Fibroblast of skin of scalp (primary cell): ENCODE results near the gene ATP5F1C.
"Not testable (repeated sequence)": the region's sequence is repeated elsewhere in the genome, so short reads cannot be mapped to it uniquely, and the experiment has no call there.

Source experiments
- DNase-seq: peaks from one replicate; pipeline ENCODE4 v3.0.0-alpha.2; 2013

The ATP5F1C gene

GRCh38 chr10:7794251-7795026 lies 6.5 kb downstream of the ATP5F1C start:
- DNase-seq, result no peak

GRCh38 chr10:7795605-7796004 lies 7.6 kb downstream of the ATP5F1C start:
- DNase-seq, result no peak

- peak; percentile 90 for DNase-seq
These were observed 9.6 kb downstream of the ATP5F1C start for GRCh38 chr10:7797582-7797981.

- no peak for DNase-seq
These were observed 14.6 kb downstream of the ATP5F1C start for GRCh38 chr10:7802606-7803005.

GRCh38 chr10:7804216-7804615 lies 16.2 kb downstream of the ATP5F1C start:
- DNase-seq, result no peak

GRCh38 chr10:7804741-7805140 lies 16.8 kb downstream of the ATP5F1C start:
- DNase-seq, result no peak

- no peak for DNase-seq
These were observed 20.8 kb downstream of the ATP5F1C start for GRCh38 chr10:7808686-7809267.

- no peak for DNase-seq
These were observed 22.5 kb downstream of the ATP5F1C start for GRCh38 chr10:7810443-7810842.

GRCh38 chr10:7811000-7811399 lies 23.0 kb downstream of the ATP5F1C start:
- DNase-seq, result no peak

- DNase-seq, result not testable (repeated sequence)
These were observed 23.8 kb downstream of the ATP5F1C start for GRCh38 chr10:7811743-7812142.

- DNase-seq, result no peak
These were observed 25.5 kb downstream of the ATP5F1C start for GRCh38 chr10:7813481-7813880.

GRCh38 chr10:7817576-7817975 lies 29.6 kb downstream of the ATP5F1C start:
- DNase-seq, result no peak

GRCh38 chr10:7817984-7818294 lies 30.0 kb downstream of the ATP5F1C start:
- DNase-seq, result no peak

GRCh38 chr10:7818295-7819120 lies 30.5 kb downstream of the ATP5F1C start, which contains the start of gene TAF3:
Gene TAF3 (plus strand): TSS chr10:7818505. CDS start chr10:7818710, 205 bp downstream.
- peak; percentile 87 for DNase-seq

GRCh38 chr10:7819121-7819460 lies 31.1 kb downstream of the ATP5F1C start:
- DNase-seq, result peak; percentile 52

- DNase-seq, result no peak
These were observed 36.3 kb downstream of the ATP5F1C start for GRCh38 chr10:7824251-7824650.

- peak; percentile 40 for DNase-seq
These were observed 39.0 kb downstream of the ATP5F1C start for GRCh38 chr10:7826971-7827370.

- no peak for DNase-seq
These were observed 41.4 kb downstream of the ATP5F1C start for GRCh38 chr10:7829289-7829834.

GRCh38 chr10:7832060-7832459 lies 44.1 kb downstream of the ATP5F1C start:
- DNase-seq, result peak; percentile 33

- no peak for DNase-seq
These were observed 45.2 kb downstream of the ATP5F1C start for GRCh38 chr10:7833210-7833609.

- DNase-seq, result no peak
These were observed 46.3 kb downstream of the ATP5F1C start for GRCh38 chr10:7834262-7834661.

- DNase-seq, result no peak
These were observed 48.6 kb downstream of the ATP5F1C start for GRCh38 chr10:7836571-7836970.

GRCh38 chr10:7846591-7846990 lies 58.6 kb downstream of the ATP5F1C start:
- peak; percentile 53 for DNase-seq
